Stimulated activated CD8-positive, alpha-beta memory T cell treated with anti-CD3 and anti-CD28 coated beads, Interleukin-2, amount 100 ng/mL, for 48 hours (primary cell): ENCODE results near the gene ZNF528.

Experiments
- DNase-seq, 2 donors: peaks; one replicate each; pipeline ENCODE4 v3.0.0-alpha.2; 2020; ENCODE audit warnings: low read depth in 2 of 2

Gene ZNF528

DNA sequence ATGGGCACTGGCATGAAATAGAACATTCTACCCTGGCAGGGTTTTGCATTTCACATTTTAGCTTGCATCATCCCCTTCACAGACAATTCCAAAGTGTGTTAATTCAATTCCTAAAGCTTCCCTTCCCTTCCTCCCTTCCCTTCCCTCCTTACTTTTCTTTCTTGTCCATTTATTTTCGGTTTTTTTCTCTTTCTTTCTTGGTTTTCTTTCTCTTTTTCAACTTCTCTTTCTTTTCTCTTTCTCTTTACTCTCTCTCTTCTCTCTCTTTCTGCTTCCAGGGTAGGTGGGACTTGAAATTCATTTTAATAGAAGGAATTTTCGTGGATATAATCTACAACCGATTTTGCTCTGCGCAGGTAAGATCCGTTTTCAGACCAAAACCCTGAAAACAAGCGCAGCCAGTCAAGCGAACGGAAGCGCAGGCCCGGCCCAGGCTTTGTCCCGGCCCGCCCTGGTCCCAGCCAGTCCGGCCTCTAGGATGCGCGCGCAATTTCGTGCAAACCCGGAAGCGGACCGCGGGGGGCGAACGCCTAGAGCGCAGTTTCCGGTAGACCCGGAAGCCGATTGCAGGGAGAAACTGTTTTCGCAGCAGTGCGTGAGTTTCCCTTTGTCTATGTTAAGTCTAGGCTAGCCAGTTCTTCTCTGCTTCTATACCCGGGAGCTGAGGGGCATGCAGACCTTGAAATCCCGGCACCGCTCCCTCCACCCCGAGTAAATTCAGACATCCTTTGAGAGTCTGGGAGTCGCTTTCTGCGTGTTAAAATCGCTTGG is at the start of gene ZNF528:
ZNF528 (plus strand) TSS at position 540 of the 771 bp plus-strand sequence. CDS start 4,165 bp downstream, outside the sequence.
- peak; percentile 92 to 93 for DNase-seq

DNA sequence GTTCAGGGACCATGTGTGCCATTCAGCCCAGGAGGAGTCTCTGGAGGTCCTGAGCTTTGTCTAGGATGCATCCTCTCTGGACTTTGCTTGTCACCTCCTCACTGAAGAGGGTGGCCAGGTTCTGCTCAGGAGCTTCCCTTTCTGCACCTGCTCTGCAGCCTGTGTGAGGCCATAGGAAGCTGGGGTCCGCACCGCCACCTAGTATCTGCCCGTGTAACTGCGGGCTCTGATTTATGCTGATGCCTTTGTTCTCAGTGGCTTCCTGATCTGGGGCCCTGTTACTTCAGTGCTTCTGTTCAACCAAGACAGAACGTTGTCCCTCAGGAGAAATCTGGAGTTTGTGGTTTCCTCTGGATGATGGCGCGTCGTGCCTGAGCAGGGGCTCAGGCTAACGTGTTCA is 46.1 kb upstream of the ZNF528 start:
- DNase-seq, result no peak

DNA sequence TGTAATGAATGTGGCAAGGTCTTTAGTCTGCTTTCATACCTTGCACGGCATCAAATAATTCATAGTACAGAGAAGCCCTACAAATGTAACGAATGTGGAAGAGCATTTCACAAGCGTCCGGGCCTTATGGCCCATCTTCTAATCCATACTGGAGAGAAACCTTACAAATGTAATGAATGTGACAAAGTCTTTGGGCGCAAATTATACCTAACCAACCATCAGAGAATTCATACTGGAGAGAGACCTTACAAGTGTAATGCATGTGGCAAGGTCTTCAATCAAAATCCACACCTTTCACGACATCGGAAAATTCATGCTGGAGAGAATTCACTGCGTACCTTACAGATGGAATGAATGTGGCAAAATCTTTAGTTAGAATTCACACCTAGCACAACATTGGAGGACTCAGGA is 31.2 kb upstream of the ZNF528 start:
- DNase-seq, result no peak

DNA sequence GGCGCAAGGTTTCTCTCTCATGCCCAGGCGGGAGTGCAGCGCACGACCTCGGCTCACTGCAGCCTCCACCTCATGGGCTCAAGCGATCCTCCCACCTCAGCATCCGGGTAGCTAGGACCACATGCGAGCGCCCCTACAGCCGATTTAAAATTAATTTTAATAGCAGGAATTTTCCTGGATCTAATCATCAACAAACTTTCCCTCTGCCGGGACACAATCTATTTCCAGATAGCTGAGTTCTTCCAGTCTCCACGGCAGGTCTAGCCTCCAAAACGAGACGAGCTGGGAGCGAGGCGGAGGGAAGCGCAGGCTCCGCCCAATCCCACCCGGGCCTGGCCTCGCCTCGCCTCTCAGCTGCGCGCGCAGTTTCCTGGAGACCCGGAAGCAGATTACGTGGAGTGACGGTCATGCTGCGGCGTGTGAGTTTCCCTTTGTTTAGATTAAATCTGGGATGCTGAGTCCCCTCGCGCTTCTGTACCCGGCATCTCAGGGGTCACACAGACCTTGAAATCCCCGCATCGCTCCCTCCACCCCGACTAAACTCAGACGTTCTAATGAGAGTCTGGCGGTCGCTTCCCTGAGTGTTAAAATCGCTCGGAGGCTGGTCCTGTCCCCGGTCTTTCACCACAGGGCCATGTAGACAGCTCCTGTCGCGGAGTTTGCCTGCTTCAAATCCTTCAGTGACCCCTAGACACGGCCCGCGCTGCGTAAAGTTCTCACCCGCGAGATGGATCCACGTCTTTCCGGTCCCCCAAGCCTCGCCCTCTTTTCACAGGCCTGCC is 27.9 kb upstream of the ZNF528 start, which contains the start of gene ZNF880:
ZNF880 (plus strand) TSS at position 365 of the 782 bp plus-strand sequence; CDS start at position 408, 43 bp downstream.
- DNase-seq, result peak; percentile 86 to 87

DNA sequence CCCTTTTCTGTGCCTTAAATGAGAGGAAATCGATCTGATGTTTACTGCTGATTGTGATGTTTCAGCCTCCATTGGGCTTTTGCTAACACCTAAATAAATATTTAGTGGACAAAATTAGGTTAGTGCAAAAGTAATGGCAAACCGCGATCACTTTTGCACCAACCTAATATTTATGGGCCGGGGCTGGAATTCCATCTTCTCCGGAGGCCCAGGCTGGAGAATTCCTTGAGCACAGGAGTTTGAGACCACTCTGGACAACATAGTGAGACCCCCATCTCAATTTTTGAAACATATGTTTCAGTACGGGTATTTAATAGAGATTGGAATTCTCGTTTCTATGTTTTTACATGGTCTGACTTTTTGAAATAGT is 27.3 kb upstream of the ZNF528 start:
- no peak for DNase-seq

DNA sequence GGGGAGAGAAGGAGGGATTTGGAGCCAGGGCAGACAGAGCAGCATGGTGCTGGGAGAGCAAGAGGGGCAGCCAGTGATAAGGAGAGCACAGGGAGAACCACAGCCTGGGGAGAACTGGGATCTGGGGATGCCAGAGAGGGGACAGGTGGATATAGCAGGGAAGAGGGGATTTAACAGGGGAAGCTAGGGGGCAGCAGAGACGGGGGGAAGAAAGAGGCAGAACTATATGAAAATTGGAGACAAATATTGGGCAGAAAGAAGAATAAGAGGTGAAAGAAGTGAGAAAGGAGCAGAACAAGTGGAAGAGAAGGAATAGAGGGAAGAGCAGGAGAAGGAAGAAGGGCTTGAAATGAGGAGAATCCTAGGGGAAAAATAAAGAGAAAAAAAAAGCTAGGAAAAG is 6.5 kb upstream of the ZNF528 start:
- DNase-seq, result no peak

DNA sequence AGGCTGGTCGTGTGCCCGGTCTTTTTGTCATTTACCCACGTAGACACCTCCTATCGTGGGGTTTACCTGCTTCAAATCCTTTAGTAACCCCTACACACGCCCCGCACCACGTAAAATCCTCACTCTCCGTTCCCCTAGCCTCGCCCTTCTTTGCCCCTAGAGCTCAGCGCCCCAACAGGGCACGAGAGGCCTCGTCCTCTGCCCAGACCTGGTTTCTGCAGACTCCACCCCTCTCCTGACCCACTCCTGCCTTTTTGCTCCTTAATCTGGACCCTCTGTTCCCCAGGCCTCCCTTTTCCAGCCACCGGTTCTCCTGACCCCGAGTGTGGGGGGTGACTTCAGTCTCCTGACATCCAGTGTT is 412 bp downstream of the ZNF528 start:
- no peak for DNase-seq

DNA sequence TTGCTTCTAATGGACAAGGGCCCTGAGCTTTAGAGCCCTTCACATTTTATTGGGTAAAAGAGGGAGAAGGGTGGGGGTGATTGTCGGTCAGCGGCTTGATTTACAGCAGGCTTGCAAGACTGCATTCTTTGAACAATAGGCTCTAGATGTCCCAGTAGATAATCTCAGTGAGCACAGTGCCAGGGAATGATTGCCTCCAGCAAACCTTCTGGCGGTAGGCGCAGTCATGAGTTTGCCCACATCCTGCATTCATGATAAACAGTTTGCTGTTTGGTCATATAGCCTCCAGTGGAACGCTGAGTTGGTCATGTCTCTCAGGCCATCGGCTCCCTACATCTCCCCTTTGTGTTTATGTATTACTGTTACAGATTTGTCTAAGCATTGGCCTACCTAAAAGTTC is 12.6 kb downstream of the ZNF528 start:
- DNase-seq, result no peak

DNA sequence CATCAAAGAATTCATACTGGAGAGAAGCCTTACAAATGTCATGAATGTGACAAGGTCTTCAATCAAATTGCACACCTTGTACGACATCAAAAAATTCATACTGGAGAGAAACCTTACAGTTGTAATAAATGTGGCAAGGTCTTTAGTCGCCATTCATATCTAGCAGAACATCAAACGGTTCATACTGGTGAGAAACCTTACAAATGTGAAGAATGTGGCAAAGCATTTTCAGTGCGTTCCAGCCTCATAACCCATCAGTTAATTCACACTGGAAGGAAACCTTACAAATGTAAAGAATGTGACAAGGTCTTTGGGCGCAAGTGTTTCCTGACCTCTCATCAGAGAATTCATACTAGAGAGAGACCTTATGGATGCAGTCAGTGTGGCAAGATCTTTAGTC is 18.1 kb downstream of the ZNF528 start:
- DNase-seq, result no peak

DNA sequence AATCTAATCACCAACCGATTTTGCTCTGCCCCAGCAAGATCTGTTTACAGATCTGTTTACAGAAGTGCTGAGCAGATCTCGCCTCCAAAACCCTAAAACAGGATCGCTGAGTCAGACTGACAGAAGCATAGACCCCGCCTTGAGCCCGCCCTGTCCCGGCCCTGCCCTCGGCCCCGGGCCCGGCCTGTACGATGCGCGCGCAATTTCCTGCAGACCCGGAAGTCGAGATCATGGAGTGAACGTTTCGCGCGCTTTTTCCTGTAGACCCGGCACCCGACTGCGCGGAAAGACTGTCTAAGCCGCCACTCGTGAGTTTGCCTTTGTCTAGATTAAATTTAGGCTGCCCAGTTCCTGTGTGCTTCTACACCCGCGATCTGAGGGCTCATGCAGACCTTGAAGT is 31.3 kb downstream of the ZNF528 start, which contains the start of gene ZNF534:
ZNF534 (plus strand) TSS at position 212 of the 400 bp plus-strand sequence. CDS start 2,327 bp downstream, outside the sequence.
- DNase-seq, result no peak

DNA sequence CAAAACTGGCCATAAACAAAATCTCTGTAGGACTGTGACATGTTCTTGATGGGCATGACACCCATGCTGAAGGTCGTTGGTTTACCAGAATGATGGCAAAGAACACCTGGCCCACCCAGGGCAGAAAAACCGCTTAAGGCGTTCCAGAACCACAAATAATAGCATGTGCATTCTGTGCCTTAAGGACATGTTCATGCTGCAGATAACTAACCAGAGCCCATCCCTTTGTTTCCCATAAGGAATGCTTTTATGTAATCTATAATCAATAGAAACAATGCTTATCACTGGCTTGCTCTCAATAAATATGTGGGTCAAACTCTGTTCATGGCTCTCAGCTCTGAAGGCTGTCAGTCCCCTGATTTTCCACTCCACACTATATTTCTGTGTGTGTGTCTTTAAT is 44.5 kb downstream of the ZNF528 start:
- no peak for DNase-seq

DNA sequence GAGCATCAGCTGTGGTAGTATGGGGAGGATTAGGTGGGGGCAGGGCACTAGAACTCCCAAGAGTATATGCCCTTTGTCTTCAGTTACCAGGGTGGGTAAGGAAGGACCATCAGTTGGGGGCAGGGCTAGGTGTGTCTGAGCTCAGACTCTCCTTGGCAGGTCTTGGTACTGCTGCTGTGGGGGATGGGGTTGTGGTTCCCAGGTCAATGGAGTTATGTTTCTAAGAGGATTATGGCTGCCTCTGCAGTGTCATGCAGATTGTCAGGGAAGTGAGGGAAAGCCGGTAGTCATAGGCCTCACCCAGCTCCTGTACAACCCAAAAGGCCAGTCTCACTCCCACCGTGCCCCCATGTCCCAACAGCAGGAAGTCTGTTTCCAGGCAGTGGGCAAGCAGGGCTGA is 46.9 kb downstream of the ZNF528 start:
- DNase-seq, result no peak

DNA sequence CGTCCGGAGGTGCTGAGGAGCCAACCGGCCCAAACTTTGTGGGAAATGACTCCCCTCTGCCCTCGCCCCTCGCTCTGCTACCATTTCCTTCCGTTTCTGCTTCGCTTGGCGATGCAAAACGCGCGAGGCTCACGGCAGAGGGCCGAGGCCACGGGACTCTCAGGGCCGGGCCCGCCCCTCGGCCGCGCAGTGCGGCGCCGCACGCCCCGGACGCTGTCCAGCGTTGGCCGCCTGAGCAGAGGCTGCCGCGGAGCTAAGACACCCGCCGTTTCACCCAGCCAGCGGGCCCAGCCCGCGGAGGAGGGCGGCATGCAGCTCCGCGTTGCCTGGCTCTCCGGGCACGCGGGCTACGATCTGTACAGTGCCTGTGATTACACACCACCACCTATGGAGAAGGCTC is 53.6 kb downstream of the ZNF528 start:
- DNase-seq, result no peak

DNA sequence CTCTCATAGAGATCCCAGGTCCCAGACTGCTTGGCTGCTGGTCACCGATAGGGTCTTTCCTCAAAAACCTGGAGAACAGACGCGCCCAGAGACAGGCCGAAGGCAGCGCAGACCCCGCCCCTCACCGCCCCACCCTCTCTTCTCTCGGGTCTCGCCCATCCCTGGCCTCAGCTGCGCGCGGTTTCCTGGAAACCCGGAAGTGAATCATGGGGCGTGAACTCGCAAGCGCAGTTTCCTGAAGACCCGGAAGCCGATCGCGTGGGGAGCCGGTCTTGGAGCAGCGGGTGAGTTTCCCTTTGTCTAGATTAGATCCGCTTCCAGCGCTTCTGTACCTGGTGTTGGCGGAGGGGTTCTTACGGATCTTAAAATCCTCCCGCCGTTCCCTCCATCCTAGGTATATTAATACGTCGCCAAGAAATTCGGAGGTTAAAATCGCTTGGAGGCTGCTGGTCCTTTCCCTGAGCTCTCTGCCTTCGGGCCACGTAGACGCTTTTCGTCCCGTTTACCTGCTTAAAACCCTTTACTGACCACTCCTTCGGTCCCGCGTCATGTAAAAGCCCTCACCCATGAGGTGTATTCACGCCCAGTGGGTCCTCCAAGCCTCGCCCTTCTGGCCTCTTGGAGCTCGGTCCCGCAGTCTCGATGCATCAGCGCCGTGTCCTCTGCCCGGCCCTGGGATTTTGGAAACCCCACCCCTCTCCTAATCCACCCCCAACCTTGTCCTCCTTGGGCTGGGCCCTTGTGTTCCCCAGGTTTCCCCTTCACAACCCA is 55.9 kb downstream of the ZNF528 start, which contains the start of gene ZNF578:
ZNF578 (plus strand) TSS at position 230 of the 771 bp plus-strand sequence. CDS start 48,293 bp downstream, outside the sequence.
- DNase-seq, result peak; percentile 49 to 50

DNA sequence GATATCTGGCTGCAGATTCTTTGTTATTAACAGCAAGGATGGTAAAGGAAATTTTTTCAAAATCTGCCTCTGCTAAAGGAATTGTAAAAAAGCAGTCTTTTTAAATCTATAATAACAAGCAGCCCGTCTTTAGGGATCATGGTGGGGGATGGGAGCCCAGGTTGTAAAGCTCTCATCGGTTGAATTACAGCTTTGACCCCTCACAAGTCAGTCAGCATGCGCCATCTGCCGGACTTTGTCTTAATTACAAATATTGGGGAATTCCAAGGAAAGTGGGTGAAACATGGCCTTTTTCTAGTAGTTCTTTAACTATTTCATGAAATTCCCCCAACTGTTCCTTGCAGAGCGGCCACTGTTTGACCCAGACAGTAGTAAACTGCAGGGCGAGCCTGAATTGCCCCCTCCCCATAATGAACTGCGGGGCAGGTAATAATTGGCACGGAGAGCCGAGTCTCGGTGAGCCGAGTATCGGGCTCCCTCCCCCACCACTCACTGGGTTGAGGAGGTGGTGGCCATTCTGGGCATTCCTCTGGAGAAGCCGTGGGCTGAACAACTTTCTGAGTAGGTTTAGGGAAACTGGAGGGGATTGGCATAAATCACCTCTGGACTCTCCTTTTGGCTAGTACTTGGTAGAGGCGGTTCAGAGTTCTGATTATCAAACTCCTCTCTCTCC is 67.3 kb downstream of the ZNF528 start:
- no peak for DNase-seq
